CD14-positive monocyte (primary cell): Measurements from ENCODE around the gene SERPINB4. TPM values are rescaled to one million over a fixed set of nuclear protein-coding genes. Genes with fewer than 3 reads are reported as not detected.

Source experiments
- DNase-seq, 3 donors: peaks; one replicate each; pipeline ENCODE4 v3.0.0-alpha.2; 2011 to 2022
- H2AFZ ChIP-seq: 2 replicates; pipeline ENCODE4 v1.6.0; 2012; ENCODE audit warnings: mild to moderate bottlenecking, low read depth, low read length, inconsistent platforms; ENCODE audit not compliant: insufficient read depth, poor library complexity, severe bottlenecking
- H3K27ac ChIP-seq, 2 donors: 1 replicate in 1 of 2; 2 replicates in 1 of 2; pipeline ENCODE4 v1.5.1; 2012 to 2013; ENCODE audit warnings: low read length in 2 of 2, control low read depth in 1 of 2, inconsistent platforms in 1 of 2, low read depth in 1 of 2, mild to moderate bottlenecking in 1 of 2
- H3K27me3 ChIP-seq, 2 donors: one replicate each; pipeline versions ENCODE4 v1.6.0 to v1.6.1; 2011 to 2013; ENCODE audit warnings: low read length in 2 of 2; ENCODE audit not compliant: control insufficient read depth in 2 of 2, insufficient read depth in 2 of 2
- H3K36me3 ChIP-seq, 2 donors: replicated peaks in 1 of 2; 1 replicate in 1 of 2; 2 replicates in 1 of 2; pipeline versions ENCODE4 v1.5.1 to v1.6.1; 2012 to 2013; ENCODE audit warnings: low read length in 2 of 2, control low read depth in 1 of 2, inconsistent platforms in 1 of 2, mild to moderate bottlenecking in 1 of 2; ENCODE audit not compliant: insufficient read depth in 2 of 2, control insufficient read depth in 1 of 2
- H3K4me1 ChIP-seq, 2 donors: 1 replicate in 1 of 2; 2 replicates in 1 of 2; pipeline versions ENCODE4 v1.5.1 to v1.6.1; 2012 to 2013; ENCODE audit warnings: low read length in 2 of 2, control low read depth in 1 of 2, inconsistent platforms in 1 of 2, mild to moderate bottlenecking in 1 of 2, moderate library complexity in 1 of 2; ENCODE audit not compliant: insufficient read depth in 2 of 2, control insufficient read depth in 1 of 2
- H3K4me2 ChIP-seq: replicated peaks from 2 replicates; pipeline ENCODE3; 2012; ENCODE audit warnings: low read length, moderate library complexity, mild to moderate bottlenecking; ENCODE audit not compliant: poor library complexity, severe bottlenecking; ENCODE audit errors: extremely low read depth
- H3K4me3 ChIP-seq, 3 experiments: fragments of 200-600 bp in 1 of 3; sonication (generic) in 1 of 3; replicated peaks in 1 of 3; 1 replicate in 2 of 3; 2 replicates in 1 of 3; pipeline ENCODE4 v1.5.1; 2011 to 2013; ENCODE audit warnings: low read length in 3 of 3, mild to moderate bottlenecking in 3 of 3, control low read depth in 2 of 3, low read depth in 2 of 3, inconsistent platforms in 1 of 3, moderate library complexity in 1 of 3
- H3K79me2 ChIP-seq: 2 replicates; pipeline ENCODE4 v1.6.0; 2012; ENCODE audit warnings: mild to moderate bottlenecking, control low read depth, inconsistent platforms, low read length, moderate library complexity; ENCODE audit not compliant: insufficient read depth
- H3K9ac ChIP-seq: 2 replicates; pipeline ENCODE4 v1.6.0; 2017; ENCODE audit warnings: low read length, mild to moderate bottlenecking; ENCODE audit not compliant: insufficient read depth, poor library complexity, severe bottlenecking
- H3K9me3 ChIP-seq, 2 donors: replicated peaks in 1 of 2; 1 replicate in 1 of 2; 2 replicates in 1 of 2; pipeline versions ENCODE4 v1.5.1 to v1.6.1; 2012 to 2013; ENCODE audit warnings: low read length in 2 of 2, control low read depth in 1 of 2; ENCODE audit not compliant: control insufficient read depth in 1 of 2, insufficient read depth in 1 of 2
- H4K20me1 ChIP-seq: 2 replicates; pipeline ENCODE4 v1.6.0; 2012; ENCODE audit warnings: mild to moderate bottlenecking, low read length, control low read depth, moderate library complexity; ENCODE audit not compliant: insufficient read depth
- H3K27ac Mint-ChIP-seq, 7 donors: one replicate each; pipeline ENCODE4 v1.8.0; 2020; ENCODE audit warnings: mild to moderate bottlenecking in 7 of 7, mixed read lengths in 7 of 7, moderate library complexity in 6 of 7, inconsistent platforms in 2 of 7
- H3K27me3 Mint-ChIP-seq, 3 donors: one replicate each; pipeline ENCODE4 v1.8.0; 2021 to 2022; ENCODE audit warnings: low read depth in 3 of 3, mild to moderate bottlenecking in 3 of 3, mixed read lengths in 3 of 3, moderate library complexity in 3 of 3, inconsistent platforms in 1 of 3
- H3K36me3 Mint-ChIP-seq, 2 donors: one replicate each; pipeline ENCODE4 v1.8.0; 2020; ENCODE audit warnings: mixed read lengths in 2 of 2, inconsistent platforms in 1 of 2, mild to moderate bottlenecking in 1 of 2
- H3K4me1 Mint-ChIP-seq: one replicate; pipeline ENCODE4 v1.8.0; 2020; ENCODE audit warnings: mild to moderate bottlenecking, mixed read lengths
- H3K4me3 Mint-ChIP-seq, 2 donors: one replicate each; pipeline ENCODE4 v1.8.0; 2020; ENCODE audit warnings: mild to moderate bottlenecking in 2 of 2, mixed read lengths in 2 of 2, moderate library complexity in 1 of 2
- H3K9me3 Mint-ChIP-seq, 7 donors: one replicate each; pipeline ENCODE4 v1.8.0; 2020 to 2022; ENCODE audit warnings: mixed read lengths in 7 of 7, mild to moderate bottlenecking in 6 of 7, moderate library complexity in 6 of 7, inconsistent platforms in 2 of 7
- CTCF ChIP-seq: fragments of 200-600 bp; IDR thresholded peaks from one replicate; pipeline ENCODE4 v1.8.0; 2022; ENCODE audit warnings: antibody characterized with exemption, mild to moderate bottlenecking
- WGBS: methylation state at CpG from one replicate; pipeline ENCODE4 v1.1.5; 2013; ENCODE audit warnings: missing lambda C conversion rate; ENCODE audit not compliant: insufficient coverage; 5-methylcytosine and 5-hydroxymethylcytosine counted together
- intact Hi-C, 2 donors: fragments of 100-400 bp; cut with micrococcal nuclease; formaldehyde crosslinking; loops; one replicate each; pipeline versions ENCODE4 v1.15.0 to v1.15.1; 2023
- polyA plus RNA-seq, 3 donors: library from polyadenylated mRNA; depleted of rRNA in 1 of 3; unstranded in 2 of 3; stranded (reverse) in 1 of 3; fragments of 300-500 nt in 2 of 3; fragments of >200 nt in 1 of 3; fragmentation: Illumina TruSeq in 2 of 3; gene quantifications; 1 replicate in 2 of 3; 2 replicates in 1 of 3; pipeline ENCODE4 v1.2.3, GENCODE V29; 2012 to 2021

SERPINB4 gene
- polyA plus RNA-seq, 3 donors = not detected

GRCh38 chr18:63588909-63589308, 55.1 kb downstream of the SERPINB4 start:
- WGBS = no CpG with 5 or more reads among the region's 5 CpGs
- Histone ChIP-seq H2AFZ (no peak overlapping the region), H3K4me3 (no peak overlapping the region), H4K20me1 (no peaks in the 10 kb centered on the region), H3K27ac (no peak overlapping the region), H3K79me2 (no peaks in the 10 kb centered on the region), H3K4me2 (no peak overlapping the region), H3K9me3 (no peaks in the 10 kb centered on the region), H3K4me1 (peaks cover 44 to 48% of the 10 kb centered on the region in 2 donors), H3K36me3 (no peaks in the 10 kb centered on the region), H3K27me3 (no peaks in the 10 kb centered on the region), H3K9ac (no peak overlapping the region)
- Mint-ChIP-seq H3K4me3 (no peak overlapping the region), H3K9me3 (peaks cover 3 to 13% (median 7%) of the 10 kb centered on the region in 7 donors), H3K27me3 (peaks cover 0 to 1% (median 0%) of the 10 kb centered on the region in 3 donors), H3K4me1 (peaks cover 47% of the 10 kb centered on the region), H3K27ac (no peak overlapping the region), H3K36me3 (peaks cover 0 to 3% of the 10 kb centered on the region in 2 donors)
- intact Hi-C loops = no loop called here
- TF ChIP-seq CTCF = no peak
- peak in 1 of 3 donors; percentile 10 for DNase-seq

Other genes starting within 250 kb of the SERPINB4 start
- gene VPS4B, start 221.8 kb downstream of the SERPINB4 start, polyA plus RNA-seq = 10 to 100 TPM; 15.4 to 48.8 (median 26.7) TPM
- not detected for gene SERPINB5, start 167.3 kb downstream of the SERPINB4 start, polyA plus RNA-seq
- not detected for gene SERPINB12, start 101.9 kb downstream of the SERPINB4 start, polyA plus RNA-seq
- gene SERPINB13, start 56.9 kb downstream of the SERPINB4 start, polyA plus RNA-seq = not detected
- gene SERPINB3, start 17.6 kb upstream of the SERPINB4 start, polyA plus RNA-seq = not detected
- not detected for gene SERPINB11, start 58.7 kb upstream of the SERPINB4 start, polyA plus RNA-seq
- not detected for gene SERPINB7, start 131.2 kb upstream of the SERPINB4 start, polyA plus RNA-seq
- 10 to 100 TPM; 14.3 to 60.9 (median 19.9) TPM for gene SERPINB2, start 243.4 kb upstream of the SERPINB4 start, polyA plus RNA-seq